Measurements from ENCODE around the gene REPIN1. TPM values are rescaled to one million over a fixed set of nuclear protein-coding genes. Genes with fewer than 3 reads are reported as not detected.

REPIN1 gene
- total RNA-seq, 2 donors from 2014 or later: 168 to 209 TPM

DNA sequence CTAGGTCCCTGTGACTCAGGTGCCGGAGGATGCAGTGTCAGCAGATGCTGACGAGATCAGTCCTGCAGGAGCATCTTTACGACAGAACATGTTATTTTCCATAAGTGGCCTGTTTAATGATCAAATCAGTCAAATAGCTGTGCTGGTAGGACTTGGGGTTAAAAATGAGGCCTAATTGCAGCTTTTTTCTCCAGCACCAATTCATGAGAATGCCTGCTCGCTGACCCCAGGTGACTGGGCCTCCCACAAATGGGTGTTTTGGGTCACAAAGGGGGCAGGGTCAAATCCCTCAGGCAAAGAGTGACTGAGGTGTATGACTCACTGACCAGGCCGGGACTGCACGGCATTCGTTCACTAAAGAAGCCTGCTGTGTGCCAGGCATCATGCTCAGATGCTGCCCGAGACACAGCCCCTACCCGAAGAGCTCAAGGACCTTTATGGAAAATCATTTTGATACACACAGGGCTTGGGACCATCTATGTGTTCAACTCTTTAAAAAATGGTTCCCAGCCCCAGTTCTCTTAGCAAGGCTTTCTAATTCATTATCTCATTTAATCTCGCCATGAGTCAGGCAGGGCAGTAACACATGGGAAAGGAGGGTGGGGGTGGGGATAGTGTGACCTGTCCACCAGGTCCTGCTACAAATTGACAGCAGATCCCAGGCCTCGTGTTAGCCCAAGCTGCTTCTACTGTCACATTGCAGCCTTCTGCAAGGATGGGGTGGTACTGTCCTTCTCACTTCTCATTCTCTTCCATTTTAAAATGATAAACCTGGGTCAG is 31.6 kb downstream of the REPIN1 start:
- ATAC-seq: no peak
- intact Hi-C loops (cut with DNase I, micrococcal nuclease): no loop called here
- DNase-seq: peak in 1 of 2 donors; percentile 2

DNA sequence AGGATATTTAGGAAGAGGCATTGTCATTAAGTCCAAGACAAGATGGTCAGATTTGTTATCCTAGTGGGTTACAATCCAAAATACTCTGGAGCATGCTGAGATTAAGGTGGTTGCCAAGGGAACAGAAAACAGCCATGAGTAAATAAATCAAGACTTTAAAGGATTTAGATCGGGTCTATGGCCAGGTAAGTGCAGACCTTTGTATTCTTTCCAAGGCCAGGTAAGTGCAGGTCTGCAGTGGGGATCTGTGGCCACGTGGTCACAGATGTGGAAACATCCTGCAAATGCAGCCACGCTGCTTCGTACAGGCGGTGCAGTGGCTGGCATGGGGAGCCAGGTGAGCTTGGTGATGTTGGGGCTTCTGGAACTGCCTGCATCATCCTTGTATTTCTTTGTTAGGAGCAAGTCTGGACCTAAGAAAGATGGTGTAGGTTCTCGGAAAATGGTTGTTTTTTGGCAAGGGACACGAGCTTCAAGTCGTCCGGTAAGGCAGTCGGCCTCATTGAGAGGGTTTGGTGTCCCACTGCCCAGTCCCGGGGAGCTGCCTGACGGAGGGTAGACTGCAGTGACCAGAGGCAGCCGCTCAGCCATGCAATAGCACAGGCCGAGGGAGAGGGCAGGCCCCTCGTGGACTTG is 32.3 kb downstream of the REPIN1 start:
- intact Hi-C loops (cut with DNase I, micrococcal nuclease): no loop called here
- ATAC-seq (no peak), DNase-seq (peak in 1 of 2 donors; percentile 6)

DNA sequence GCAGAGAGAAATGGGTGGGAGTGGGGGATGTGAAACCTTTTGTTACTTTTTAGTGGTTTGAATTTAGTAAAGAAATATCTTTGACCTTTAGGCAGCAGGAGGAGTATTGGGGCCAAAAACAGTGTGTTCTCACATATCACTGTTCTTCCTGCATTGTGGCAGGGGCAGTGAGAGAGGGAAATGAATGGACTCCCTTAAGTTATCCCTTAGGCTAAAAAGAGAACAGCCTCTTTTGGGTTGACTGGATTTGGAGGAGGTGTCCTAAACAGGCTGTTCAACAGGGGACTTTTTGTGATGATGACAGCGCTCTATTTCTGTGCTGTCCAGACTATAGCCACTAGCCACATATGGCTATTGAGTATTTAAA is 32.8 kb downstream of the REPIN1 start:
- no peak for DNase-seq
- ATAC-seq: no peak
- intact Hi-C loops (cut with DNase I, micrococcal nuclease): no loop called here

DNA sequence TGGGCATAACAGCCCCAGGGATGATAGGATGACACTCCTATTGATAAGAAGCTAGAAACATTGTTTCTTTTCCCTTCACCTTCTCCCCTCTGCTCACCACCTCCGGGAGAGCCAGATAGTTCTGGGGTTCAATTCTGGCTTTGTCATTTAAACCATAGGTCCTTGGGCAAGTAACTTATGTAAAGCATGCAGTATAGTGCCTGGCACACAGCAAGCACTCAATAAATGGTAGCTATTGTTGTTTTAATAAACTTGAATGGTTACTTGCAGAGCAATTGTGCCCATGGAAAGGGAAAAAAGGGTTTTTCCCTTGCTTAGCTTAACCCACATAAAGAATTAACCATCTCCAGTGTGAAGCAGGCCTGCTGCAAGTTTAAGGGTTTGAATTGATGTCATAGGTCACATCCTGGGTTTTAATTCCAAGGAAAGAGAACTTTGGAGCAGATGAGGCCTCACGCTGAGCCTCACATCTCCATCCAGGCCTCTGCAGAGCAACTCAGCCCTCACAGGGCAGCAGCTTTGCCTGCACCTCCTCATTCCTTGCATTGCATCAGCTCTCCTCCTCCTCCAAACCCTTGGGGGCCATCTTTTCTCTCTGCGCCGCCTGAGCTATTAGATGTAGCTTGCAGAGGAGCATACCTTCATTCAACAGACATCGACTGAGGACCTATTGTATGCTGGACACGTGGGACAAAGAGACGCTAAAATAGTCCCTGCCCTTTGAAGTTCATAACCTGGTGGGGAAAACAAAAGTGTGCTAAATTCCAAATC is 33.4 kb downstream of the REPIN1 start:
- intact Hi-C loops (cut with DNase I, micrococcal nuclease): no loop called here
- ATAC-seq (no peak), DNase-seq (peak in 1 of 2 donors; percentile 7)

DNA sequence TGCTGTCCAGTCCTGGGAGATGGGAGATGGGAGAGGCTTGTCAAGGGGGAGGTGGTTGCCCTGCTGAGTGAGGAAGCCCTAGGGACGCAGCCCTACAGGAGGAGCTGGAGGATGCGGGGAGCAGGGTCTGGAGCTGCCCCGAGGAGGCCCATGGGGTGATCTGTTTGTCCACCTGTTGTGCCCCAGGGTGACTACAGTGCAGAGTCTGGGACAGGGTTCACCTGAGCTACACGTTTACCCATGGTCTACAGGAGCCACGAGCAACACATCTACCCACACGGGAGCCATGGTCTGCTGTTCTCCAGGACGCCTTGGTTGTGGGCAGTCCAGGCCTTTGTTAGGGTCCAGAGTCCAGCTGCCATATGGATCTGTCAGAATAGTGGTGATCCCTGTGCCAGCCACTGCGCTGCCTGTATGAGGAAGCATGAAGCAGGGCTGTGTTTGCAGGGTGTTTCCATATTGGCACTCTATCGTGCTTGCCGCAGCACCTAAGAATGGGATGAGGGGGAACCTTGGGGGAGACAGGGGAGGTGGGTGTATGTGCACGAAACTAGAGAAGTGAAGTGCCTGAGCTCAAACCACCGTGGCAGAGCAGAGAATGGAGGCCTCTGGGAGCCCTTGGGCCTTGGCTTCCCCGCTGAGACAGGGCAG is 34.2 kb downstream of the REPIN1 start:
- ATAC-seq (peak; percentile 66), DNase-seq (peak; percentile 77 to 84)
- intact Hi-C loops (cut with DNase I, micrococcal nuclease): no loop called here

DNA sequence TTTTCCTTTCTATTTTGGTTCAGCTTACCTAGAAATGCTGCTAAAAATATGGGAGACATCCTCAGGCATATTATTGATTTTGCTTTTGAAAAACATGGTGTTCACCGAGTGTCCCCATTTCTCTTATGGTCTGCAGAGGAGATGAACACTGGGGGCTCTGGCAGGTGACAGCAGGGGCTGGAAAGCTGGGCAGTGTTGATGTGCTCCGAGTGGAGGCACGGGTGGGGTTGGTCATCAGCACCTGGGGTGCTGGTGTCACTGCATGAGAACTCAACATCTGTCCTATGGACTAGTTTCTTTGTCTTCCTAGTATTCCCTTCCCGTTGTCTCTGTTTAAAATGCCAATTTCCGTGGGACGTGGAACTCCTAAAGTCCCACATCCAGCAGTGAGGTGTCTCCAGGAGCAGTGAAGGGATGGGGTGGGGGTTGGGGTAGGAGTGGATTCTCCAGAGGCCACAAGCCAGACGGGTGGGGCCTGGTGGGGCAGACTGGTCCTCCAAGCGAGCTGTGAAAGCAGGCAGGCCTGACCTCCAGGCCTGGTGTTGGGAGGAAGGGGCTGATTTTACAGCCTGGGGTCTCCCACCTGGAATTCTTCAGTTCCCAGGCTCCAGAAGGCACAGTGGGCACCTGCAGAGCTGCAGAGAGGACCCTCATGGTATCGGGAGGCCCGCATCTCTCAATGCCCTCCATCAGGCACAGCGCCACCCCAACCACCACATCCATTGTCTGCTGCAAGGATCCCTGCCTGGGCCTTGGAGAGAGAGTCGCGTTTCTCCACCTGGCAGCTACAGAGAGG is 35.0 kb downstream of the REPIN1 start:
- ATAC-seq (no peak), DNase-seq (peak in 1 of 2 donors; percentile 29)
- intact Hi-C loops (cut with DNase I, micrococcal nuclease): no loop called here

DNA sequence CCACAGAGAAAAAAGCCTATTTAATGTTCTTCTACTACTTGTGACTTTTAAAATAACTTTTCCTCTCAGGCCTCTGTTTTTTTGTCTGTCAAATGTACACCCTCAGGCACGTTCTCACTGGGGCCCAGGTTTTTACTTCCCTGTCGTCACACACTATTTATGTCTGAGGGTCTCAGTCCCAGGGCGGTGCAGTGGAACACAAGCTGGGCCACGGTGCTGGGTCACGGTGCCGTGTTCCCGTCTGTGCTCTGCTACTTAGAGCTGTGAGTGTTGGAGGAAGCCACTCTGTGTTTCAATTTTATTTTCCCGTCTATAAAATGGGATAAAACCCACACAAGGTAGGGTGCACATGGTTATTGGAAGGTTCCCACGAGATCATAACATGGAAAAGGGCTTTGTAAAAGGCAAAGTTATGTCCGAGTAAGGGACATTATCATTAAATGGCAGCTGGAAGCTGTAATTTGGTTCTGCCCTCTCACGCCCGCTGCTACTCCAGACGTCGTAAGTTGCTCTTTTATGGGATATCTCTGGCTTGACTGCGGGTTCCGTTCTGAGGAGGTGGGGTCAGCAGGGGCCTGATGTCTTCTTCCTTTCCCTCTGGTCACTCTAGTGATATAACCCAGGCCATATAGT is 35.7 kb downstream of the REPIN1 start:
- intact Hi-C loops (cut with DNase I, micrococcal nuclease): no loop called here
- peak; percentile 14 for ATAC-seq
- DNase-seq: peak in 1 of 2 donors; percentile 32

DNA sequence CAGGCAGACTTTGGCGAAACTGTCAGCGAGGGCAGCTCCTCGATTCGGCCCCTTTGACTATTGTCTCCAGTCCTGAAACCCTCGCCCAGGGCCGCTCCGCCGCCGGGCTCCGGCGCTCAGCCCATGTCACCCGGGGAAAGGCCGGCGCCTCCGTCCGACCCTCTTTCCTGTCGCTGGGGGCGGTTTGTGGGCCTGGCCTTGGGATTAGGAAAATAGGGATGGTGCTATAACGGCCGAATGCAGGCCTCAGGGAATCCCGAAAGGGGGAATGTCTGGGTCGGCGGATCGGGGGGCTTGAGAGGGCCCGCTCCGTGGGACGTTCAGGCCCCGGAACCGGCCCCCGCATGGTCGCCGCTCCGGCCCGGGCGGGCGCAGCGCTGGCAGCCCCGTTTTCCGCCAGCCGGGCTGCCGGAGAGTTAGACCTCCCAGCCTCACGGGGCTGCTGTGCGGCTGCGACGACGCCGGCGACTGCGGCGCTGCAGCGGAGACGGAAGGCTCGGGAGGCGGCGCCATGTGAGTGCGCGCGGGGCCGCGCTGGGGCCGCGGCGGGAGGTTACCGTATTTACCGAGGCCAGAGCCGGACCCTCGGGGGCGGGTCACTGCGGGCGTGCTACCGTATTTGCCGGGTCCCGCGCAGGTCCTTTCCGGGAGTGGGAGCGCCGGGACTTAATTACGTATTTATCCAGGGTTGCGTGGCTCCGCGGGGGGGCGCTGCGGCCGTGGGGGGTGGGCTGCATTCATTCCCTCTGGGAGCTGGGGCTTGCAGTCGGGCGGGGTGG is 36.4 kb downstream of the REPIN1 start:
- DNase-seq (peak; percentile 90 to 93), ATAC-seq (peak; percentile 77)
- intact Hi-C loops (cut with DNase I, micrococcal nuclease): no loop called here

DNA sequence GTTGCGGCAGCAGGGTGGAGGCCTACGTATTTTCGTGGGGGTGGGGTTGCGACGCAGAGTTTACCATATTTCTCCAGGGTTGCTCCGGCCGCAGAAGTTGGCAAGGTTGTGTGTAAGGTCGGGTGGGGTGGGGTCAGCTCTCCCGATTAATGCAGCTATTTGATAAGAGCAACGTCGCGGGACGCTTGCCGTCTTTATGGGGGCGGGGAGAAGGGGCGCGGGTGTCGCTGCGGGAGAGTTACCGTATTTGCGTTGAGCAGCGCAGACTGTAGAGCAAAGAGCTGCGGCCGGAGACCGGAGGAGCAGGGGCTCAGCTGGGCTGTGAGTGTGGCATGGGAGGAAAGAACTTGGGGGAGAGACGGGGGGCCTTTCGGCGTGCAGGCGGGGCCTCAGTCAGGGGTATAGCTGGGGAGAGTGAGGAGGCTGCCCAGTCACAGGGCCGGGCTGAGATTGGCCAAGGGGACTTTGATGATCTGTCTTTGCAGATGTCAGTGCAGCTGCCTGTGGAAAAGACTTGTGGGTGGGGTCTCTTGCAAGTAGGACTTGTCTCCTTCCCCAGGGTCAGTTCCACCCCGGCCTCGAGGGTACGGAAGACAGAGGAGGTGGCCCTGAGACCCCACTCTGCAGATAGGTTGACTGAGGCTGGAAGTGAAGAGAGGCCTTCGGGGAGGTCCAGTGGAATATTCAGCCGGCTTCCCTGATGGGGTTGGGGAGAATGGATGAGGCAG is 37.1 kb downstream of the REPIN1 start:
- ATAC-seq: peak; percentile 29
- peak in 1 of 2 donors; percentile 60 for DNase-seq
- intact Hi-C loops (cut with DNase I, micrococcal nuclease): no loop called here

DNA sequence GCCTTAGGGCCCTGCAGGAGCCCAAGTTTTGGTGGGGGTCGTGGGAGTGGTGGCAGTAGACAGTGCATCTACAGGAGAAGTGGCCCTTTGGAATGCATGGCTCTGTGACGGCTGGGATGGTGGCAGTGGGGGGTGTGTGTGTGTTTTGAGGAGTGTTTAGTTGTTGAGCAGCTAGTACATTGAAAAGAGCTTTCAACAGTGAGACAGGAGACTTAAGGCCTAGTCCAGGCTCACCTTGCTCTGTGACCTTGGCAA is 37.6 kb downstream of the REPIN1 start:
- DNase-seq: no peak
- ATAC-seq: no peak
- intact Hi-C loops (cut with DNase I, micrococcal nuclease): no loop called here

DNA sequence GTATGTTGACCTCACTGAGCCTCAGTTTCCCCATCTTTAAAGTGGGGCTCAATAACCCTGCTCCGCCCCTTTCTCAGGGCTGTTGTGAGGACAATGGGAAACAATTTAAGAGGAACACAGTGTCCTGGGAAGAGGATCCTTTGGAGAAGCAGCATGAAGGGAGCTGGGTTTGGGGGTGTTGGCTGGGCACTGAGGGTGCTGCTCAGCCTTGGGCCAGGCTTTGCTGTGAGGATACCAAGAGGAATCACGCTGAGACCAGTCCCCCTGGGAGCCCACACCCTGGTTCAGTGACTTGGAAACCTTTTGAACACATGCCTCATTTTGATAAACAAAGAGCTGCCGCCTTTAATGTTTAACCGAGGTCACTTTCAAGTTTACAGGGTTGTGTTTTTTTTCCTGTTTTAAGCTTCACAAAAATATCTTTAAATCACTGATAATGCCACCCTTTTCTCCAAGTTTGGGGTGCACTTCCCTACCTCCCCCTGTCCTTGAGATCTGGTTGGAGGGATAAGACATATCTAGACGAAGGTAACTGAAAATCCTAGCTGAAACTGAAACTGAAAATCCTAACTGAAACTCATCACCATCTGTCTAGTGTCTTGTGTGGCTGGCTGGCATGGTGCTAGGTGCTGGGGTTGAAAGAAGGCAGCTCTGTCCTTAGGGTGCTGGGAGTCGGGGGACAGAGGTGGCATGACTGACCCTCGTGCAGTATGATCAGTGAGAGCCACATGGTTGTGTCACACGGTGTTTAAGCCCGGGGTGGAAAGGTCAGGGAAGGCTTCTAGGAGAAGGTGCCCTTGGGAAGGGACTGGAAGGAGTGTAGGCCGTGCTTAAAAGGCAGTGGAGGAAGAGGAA is 38.2 kb downstream of the REPIN1 start:
- DNase-seq (peak; percentile 59 to 68), ATAC-seq (peak; percentile 21)

DNA sequence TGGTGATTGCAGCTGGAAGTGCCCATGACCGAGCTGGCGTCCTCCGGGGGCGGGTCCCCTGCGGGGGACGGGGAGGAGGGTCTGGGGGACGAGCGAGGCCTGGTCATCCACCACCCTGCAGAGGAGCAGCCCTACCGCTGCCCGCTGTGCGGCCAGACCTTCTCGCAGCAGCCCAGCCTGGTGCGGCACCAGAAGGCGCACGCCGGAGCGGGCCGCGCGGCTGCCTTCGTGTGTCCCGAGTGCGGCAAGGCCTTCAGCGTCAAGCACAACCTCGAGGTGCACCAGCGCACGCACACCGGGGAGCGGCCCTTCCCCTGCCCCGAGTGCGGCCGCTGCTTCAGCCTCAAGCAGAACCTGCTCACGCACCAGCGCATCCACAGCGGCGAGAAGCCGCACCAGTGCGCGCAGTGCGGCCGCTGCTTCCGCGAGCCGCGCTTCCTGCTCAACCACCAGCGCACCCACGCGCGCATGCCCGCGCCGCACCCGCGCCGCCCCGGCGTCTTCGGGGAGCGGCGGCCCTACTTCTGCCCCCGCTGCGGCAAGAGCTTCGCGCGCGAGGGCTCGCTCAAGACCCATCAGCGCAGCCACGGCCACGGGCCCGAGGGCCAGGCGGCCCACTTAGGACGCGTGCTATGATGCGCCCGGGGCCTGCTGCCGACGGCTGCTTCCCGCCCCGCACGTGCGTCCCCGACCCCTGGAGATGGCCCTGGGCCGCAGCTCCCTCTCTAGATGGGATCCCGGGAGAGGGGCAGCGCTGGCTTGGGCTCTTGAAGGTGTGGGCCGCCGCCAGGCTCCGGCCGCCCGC is 39.2 kb downstream of the REPIN1 start:
- ATAC-seq (no peak), DNase-seq (no peak)
- intact Hi-C loops (cut with DNase I, micrococcal nuclease): no loop called here

More for the DNA sequence above, 38.2 kb downstream of the REPIN1 start:
- intact Hi-C loops (cut with DNase I, micrococcal nuclease): no loop called here

DNA sequence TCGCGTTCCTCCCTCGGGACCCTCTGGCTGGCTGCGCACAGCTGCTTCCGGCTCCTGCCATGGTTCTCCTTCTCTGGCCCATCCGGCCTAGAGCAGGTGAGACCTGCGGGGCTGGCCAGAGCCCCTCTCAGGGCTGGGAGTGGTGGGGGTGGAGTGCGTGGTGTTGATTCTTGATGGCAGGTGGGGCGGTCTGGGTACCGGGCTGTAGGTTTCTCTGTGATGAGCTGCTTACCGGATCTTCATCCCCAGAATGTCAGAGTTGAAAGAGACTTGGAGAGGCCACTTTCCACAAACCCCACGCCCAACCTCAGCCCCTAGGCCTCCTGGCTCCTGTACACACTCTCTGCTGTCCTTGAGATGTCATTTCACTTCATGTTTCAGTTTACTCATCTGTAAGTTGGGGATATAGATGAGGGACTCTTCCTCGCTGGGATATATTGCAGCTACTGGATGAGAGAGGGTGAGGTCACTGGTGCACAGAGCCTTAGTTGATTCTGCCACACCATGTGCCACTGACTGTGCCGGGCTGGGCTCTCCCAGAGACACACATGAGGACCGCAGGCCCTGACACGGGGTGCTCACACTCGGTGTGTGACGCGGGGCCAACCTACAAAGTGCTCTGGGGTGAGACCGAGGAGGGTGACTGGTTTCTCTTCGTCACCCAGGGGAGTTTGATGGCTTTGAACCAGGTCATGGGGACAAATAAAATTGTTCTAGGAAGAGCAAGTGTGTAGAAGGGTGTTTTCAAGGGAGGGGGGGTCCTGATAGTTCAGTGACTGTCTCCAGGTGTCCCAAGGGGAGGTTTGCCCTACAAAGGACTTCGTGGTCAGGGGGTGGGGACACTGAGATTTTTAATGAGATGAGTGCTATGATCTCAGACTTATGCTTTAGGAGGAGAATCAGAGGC is 40.0 kb downstream of the REPIN1 start:
- intact Hi-C loops (cut with DNase I, micrococcal nuclease): no loop called here
- ATAC-seq (no peak), DNase-seq (no peak)

DNA sequence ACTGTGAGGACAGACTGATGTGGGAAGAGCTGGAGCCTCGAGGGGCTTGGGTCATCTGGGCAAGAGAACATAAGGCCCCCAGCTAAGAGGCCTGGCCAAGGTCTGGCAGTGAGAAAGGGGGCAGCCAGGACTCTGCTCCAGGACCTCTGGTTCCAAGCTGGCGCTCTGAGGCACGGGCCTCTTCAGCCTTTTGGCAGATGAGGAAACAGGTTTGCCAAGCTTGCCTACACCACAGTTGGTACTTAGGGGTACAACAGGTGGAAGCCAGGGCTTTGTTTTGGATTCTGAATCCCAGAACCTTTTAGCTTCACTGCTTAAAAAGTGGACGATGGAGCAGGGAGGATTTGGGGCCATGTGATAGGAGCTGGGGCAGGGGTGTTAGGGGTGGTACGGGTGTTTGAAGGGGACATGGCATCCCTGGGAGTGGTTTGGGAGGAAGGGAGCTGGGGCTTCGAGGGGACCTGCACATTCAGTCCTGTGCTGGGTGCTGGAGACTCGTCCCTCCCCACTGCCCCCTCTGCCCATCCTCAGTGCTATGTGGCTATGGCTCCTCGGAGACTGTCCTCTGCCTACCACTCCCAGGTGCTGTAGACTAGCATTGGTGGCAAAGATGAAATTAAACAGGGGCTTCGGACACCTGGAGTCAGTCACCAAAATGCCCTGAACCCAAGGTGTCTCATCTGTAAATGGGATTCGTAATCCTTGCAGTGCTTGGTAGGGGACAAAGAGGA is 40.8 kb downstream of the REPIN1 start:
- DNase-seq (no peak), ATAC-seq (no peak)
- intact Hi-C loops (cut with DNase I, micrococcal nuclease): no loop called here
